ENCODE measurements around the gene DHDH. TPM values are rescaled to one million over a fixed set of nuclear protein-coding genes. Genes with fewer than 3 reads are reported as not detected.
A peak's percentile ranks its signal among the peaks of the same experiment; 100 is the strongest.

DHDH gene
- total RNA-seq, 4 donors from 2014 or later: 0.95 to 2.9 TPM; not detected in 2

- Histone ChIP-seq H3K36me3 (peaks cover 0 to 6% (median 0%) of the 10 kb centered on the region in 3 donors), H3K9me3 (no peaks in the 10 kb centered on the region), H3K4me3 (no peak overlapping the region), H3K27me3 (no peaks in the 10 kb centered on the region), H3K27ac (peak overlapping the region in 3 of 4 donors; percentile 79 to 87 (median 82)), H3K4me1 (peaks cover 3 to 44% (median 23%) of the 10 kb centered on the region in 3 donors)
- 42 to 57% methylated on average over 15 of the region's 15 CpGs for WGBS, 2 donors
- intact Hi-C loops (cut with DNase I): no loop called here
- no peak for TF ChIP-seq CTCF (IDR thresholded peaks at IDR 0.05)
- no peak for TF ChIP-seq POLR2A (IDR thresholded peaks at IDR 0.05)
- DNase-seq: no peak
These were observed 5.1 kb upstream of the DHDH start for GRCh38 chr19:48928164-48929025.

GRCh38 chr19:48934837-48935236 lies 1.3 kb downstream of the DHDH start:
- Histone ChIP-seq H3K4me1 (peaks cover 0 to 22% (median 9%) of the 10 kb centered on the region in 3 donors), H3K36me3 (no peaks in the 10 kb centered on the region), H3K9me3 (no peaks in the 10 kb centered on the region), H3K4me3 (no peak overlapping the region), H3K27me3 (no peaks in the 10 kb centered on the region), H3K27ac (no peak overlapping the region)
- no peak for DNase-seq
- intact Hi-C loops (cut with DNase I): no loop called here
- WGBS, 2 donors: 86 to 100% methylated on average over 3 to 4 of the region's 19 CpGs
- TF ChIP-seq POLR2A (IDR thresholded peaks at IDR 0.05) (no peak), CTCF (IDR thresholded peaks at IDR 0.05) (no peak)

GRCh38 chr19:48935864-48936263 lies 2.4 kb downstream of the DHDH start:
- no peak overlapping the region for H3K4me3 ChIP-seq
- WGBS, 2 donors: 92 to 94% methylated on average over 14 to 19 of the region's 25 CpGs
- H3K36me3 ChIP-seq: no peaks in the 10 kb centered on the region
- peaks cover 0 to 22% (median 9%) of the 10 kb centered on the region in 3 donors for H3K4me1 ChIP-seq
- no peaks in the 10 kb centered on the region for H3K27me3 ChIP-seq
- DNase-seq: no peak
- no peak for TF ChIP-seq POLR2A (IDR thresholded peaks at IDR 0.05)
- no peak for TF ChIP-seq CTCF (IDR thresholded peaks at IDR 0.05)
- intact Hi-C loops (cut with DNase I): no loop called here
- H3K9me3 ChIP-seq: no peaks in the 10 kb centered on the region
- H3K27ac ChIP-seq: no peak overlapping the region

GRCh38 chr19:48938256-48938655 lies 4.8 kb downstream of the DHDH start:
- H3K27ac ChIP-seq: no peak overlapping the region
- H3K27me3 ChIP-seq: no peaks in the 10 kb centered on the region
- no peak overlapping the region for H3K4me3 ChIP-seq
- WGBS, 2 donors: 75 to 88% methylated on average over 5 to 6 of the region's 7 CpGs
- TF ChIP-seq POLR2A (IDR thresholded peaks at IDR 0.05): no peak
- TF ChIP-seq CTCF (IDR thresholded peaks at IDR 0.05): no peak
- H3K36me3 ChIP-seq: no peaks in the 10 kb centered on the region
- intact Hi-C loops (cut with DNase I): no loop called here
- peaks cover 0 to 11% (median 5%) of the 10 kb centered on the region in 3 donors for H3K4me1 ChIP-seq
- no peaks in the 10 kb centered on the region for H3K9me3 ChIP-seq
- no peak for DNase-seq

- no peak for TF ChIP-seq POLR2A (IDR thresholded peaks at IDR 0.05)
- no peak for TF ChIP-seq CTCF (IDR thresholded peaks at IDR 0.05)
- 85 to 86% methylated on average over 3 to 5 of the region's 5 CpGs for WGBS, 2 donors
- Histone ChIP-seq H3K36me3 (no peaks in the 10 kb centered on the region), H3K4me3 (no peak overlapping the region), H3K4me1 (no peaks in the 10 kb centered on the region), H3K9me3 (no peaks in the 10 kb centered on the region), H3K27ac (no peak overlapping the region), H3K27me3 (no peaks in the 10 kb centered on the region)
- intact Hi-C loops (cut with DNase I): no loop called here
- no peak for DNase-seq
These were observed 7.4 kb downstream of the DHDH start for GRCh38 chr19:48940902-48941301.
